ENCODE results near the gene APH1B. TPM values are rescaled to one million over a fixed set of nuclear protein-coding genes. Genes with fewer than 3 reads are reported as not detected.

Gene APH1B
- total RNA-seq, 1 donor from 2014 or later, result 22.8 TPM

DNA sequence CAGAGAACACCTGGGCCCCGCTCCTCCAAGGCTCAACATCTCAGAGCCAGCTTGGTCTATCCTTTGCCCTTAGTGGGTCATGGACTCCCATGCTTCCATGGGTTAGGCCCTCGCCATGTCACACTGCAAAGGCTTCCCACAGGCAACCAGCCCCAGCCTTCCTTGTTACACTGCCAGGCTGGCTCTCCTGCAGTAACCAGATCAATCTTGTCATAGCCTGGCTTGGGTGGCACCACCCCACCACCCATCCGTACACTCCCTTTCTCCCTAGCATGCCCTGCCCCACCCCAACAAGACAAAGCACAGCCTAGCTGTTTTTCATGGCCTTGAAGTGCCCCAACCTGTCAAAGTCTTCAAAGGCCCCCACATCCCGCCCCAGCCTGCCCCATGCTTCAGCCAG, 73.8 kb downstream of the APH1B start:
- Histone ChIP-seq H3K27ac (peak overlapping the region; percentile 73), H3K36me3 (no peaks in the 10 kb centered on the region), H3K9me3 (no peaks in the 10 kb centered on the region), H3K4me1 (peaks cover 64% of the 10 kb centered on the region), H3K4me3 (no peak overlapping the region), H3K27me3 (no peaks in the 10 kb centered on the region)
- intact Hi-C loops (cut with DNase I), result no loop called here
- DNase-seq (ENCODE audit: extremely low spot score in 2 of 2), result no peak
- TF ChIP-seq POLR2AphosphoS5 (IDR thresholded peaks at IDR 0.05; ENCODE audit: insufficient read depth in 1 of 2, low read depth in 1 of 2), result peak; percentile 17 to 26
- no peak for TF ChIP-seq POLR2A (IDR thresholded peaks at IDR 0.05)

DNA sequence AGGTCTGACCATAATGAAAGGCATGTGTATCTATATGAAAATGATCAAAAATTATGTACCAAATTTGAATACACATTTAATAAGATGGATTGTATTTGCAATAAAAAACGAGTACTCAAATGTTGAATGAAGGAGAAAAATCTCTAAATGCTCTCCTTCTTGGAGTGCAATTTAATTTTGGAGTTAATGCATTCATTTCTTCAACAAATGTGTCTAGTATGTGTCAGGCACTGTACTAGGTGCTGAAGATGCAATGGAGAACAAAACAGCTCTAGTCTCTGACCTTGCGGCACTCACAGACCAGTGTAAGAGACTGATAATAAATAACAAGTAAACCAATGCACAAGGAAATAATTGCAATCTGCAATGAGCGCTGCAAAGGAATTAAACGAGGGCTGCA, 75.4 kb downstream of the APH1B start:
- Histone ChIP-seq H3K4me1 (peaks cover 47% of the 10 kb centered on the region), H3K9me3 (no peaks in the 10 kb centered on the region), H3K27ac (no peak overlapping the region), H3K36me3 (no peaks in the 10 kb centered on the region), H3K27me3 (no peaks in the 10 kb centered on the region), H3K4me3 (no peak overlapping the region)
- DNase-seq (ENCODE audit: extremely low spot score in 2 of 2), result no peak
- intact Hi-C loops (cut with DNase I), result no loop called here
- TF ChIP-seq POLR2A (IDR thresholded peaks at IDR 0.05) (no peak), POLR2AphosphoS5 (IDR thresholded peaks at IDR 0.05; ENCODE audit: insufficient read depth in 1 of 2, low read depth in 1 of 2) (no peak)
- TF ChIP-seq, protein P1, sequence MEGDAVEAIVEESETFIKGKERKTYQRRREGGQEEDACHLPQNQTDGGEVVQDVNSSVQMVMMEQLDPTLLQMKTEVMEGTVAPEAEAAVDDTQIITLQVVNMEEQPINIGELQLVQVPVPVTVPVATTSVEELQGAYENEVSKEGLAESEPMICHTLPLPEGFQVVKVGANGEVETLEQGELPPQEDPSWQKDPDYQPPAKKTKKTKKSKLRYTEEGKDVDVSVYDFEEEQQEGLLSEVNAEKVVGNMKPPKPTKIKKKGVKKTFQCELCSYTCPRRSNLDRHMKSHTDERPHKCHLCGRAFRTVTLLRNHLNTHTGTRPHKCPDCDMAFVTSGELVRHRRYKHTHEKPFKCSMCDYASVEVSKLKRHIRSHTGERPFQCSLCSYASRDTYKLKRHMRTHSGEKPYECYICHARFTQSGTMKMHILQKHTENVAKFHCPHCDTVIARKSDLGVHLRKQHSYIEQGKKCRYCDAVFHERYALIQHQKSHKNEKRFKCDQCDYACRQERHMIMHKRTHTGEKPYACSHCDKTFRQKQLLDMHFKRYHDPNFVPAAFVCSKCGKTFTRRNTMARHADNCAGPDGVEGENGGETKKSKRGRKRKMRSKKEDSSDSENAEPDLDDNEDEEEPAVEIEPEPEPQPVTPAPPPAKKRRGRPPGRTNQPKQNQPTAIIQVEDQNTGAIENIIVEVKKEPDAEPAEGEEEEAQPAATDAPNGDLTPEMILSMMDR (IDR thresholded peaks at IDR 0.05), result no peak

GRCh38 chr15:63353261-63353660, 75.9 kb downstream of the APH1B start:
- H3K4me3 ChIP-seq, result no peak overlapping the region
- H3K9me3 ChIP-seq, result no peaks in the 10 kb centered on the region
- H3K4me1 ChIP-seq, result peaks cover 47% of the 10 kb centered on the region
- no peak overlapping the region for H3K27ac ChIP-seq
- DNase-seq (ENCODE audit: extremely low spot score in 2 of 2), result no peak
- no peaks in the 10 kb centered on the region for H3K27me3 ChIP-seq
- TF ChIP-seq, protein P1 (IDR thresholded peaks at IDR 0.05), result no peak
- TF ChIP-seq POLR2A (IDR thresholded peaks at IDR 0.05), result no peak
- TF ChIP-seq POLR2AphosphoS5 (IDR thresholded peaks at IDR 0.05; ENCODE audit: insufficient read depth in 1 of 2, low read depth in 1 of 2), result no peak
- H3K36me3 ChIP-seq, result no peaks in the 10 kb centered on the region
- intact Hi-C loops (cut with DNase I), result no loop called here

- no peaks in the 10 kb centered on the region for H3K36me3 ChIP-seq
- DNase-seq (ENCODE audit: extremely low spot score in 2 of 2), result no peak
- intact Hi-C loops (cut with DNase I), result no loop called here
- no peak overlapping the region for H3K27ac ChIP-seq
- H3K27me3 ChIP-seq, result no peaks in the 10 kb centered on the region
- no peaks in the 10 kb centered on the region for H3K9me3 ChIP-seq
- H3K4me3 ChIP-seq, result no peak overlapping the region
- TF ChIP-seq POLR2AphosphoS5 (IDR thresholded peaks at IDR 0.05; ENCODE audit: insufficient read depth in 1 of 2, low read depth in 1 of 2) (no peak), POLR2A (IDR thresholded peaks at IDR 0.05) (no peak)
- TF ChIP-seq, protein P1 (IDR thresholded peaks at IDR 0.05), result no peak
- peaks cover 41% of the 10 kb centered on the region for H3K4me1 ChIP-seq
These were observed 76.5 kb downstream of the APH1B start for GRCh38 chr15:63353887-63354286.

DNA sequence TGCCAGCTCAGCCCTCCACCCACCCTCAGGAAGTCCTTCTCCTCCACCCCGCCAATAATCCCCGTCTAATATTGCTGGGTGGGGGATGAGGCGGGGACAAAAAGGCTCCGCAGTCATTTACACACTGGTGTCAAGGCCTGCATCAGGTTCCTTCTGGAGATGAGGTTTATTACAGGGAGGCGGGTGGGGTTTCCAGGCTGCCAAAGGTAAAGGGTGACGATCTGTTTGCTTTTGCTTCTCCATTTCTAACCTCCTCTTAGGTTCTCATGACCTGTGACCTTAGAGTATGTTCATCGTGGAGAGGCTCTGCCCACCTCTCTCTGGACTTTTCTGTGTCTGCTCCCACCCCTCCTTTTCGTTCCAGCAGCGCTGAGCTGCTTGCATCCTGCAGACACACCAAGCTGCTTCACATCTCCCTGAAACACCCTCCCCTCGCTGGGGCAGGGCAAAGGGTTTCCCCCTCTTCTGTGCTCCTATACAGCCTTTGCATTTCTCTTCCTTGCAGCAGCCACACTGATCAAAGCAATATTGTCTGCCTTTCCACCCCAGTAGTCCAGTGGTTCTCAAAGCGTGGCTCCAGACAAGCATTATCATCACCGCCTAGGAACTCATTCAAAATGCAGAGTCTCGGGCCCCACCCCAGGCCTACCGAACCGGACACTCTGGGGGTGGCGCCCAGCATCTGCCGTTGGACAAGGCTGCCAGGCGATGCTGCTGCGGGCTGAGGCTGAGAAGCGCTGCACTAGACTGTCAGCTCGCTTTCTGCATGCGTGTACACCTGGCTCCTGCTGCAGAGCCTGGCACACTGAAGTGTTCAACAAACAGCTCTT, 77.6 kb downstream of the APH1B start:
- Histone ChIP-seq H3K4me1 (peaks cover 29% of the 10 kb centered on the region), H3K27ac (no peak overlapping the region), H3K9me3 (no peaks in the 10 kb centered on the region), H3K4me3 (no peak overlapping the region), H3K36me3 (no peaks in the 10 kb centered on the region), H3K27me3 (no peaks in the 10 kb centered on the region)
- no peak for DNase-seq (ENCODE audit: extremely low spot score in 2 of 2)
- intact Hi-C loops (cut with DNase I), result no loop called here
- TF ChIP-seq, protein P1 (IDR thresholded peaks at IDR 0.05), result no peak
- no peak for TF ChIP-seq POLR2AphosphoS5 (IDR thresholded peaks at IDR 0.05; ENCODE audit: insufficient read depth in 1 of 2, low read depth in 1 of 2)
- TF ChIP-seq POLR2A (IDR thresholded peaks at IDR 0.05), result no peak
